Transverse colon (tissue), 4 donors: ENCODE measurements around the gene FLNA. TPM values are rescaled to one million over a fixed set of nuclear protein-coding genes. Genes with fewer than 3 reads are reported as not detected.
"Not testable (repeated sequence)": the region's sequence is repeated elsewhere in the genome, so short reads cannot be mapped to it uniquely, and the experiment has no call there.

Source experiments
- DNase-seq: peaks from one replicate; pipeline ENCODE4 v3.0.0-alpha.2; 2019
- H3K27ac ChIP-seq, 4 donors: fragments of 200-600 bp; sonication (generic); 2 replicates each; pipeline ENCODE4 v1.5.1; 2016 to 2018; ENCODE audit warnings: inconsistent platforms in 4 of 4
- H3K27me3 ChIP-seq: fragments of 200-600 bp; sonication (generic); 2 replicates; pipeline ENCODE4 v1.5.1; 2017; ENCODE audit warnings: inconsistent platforms
- H3K36me3 ChIP-seq, 4 donors: fragments of 200-600 bp; sonication (generic); 2 replicates each; pipeline ENCODE4 v1.5.1; 2017 to 2019; ENCODE audit warnings: inconsistent platforms in 4 of 4
- H3K4me1 ChIP-seq, 4 donors: fragments of 200-600 bp; sonication (generic); 2 replicates each; pipeline ENCODE4 v1.5.1; 2017 to 2020; ENCODE audit warnings: inconsistent platforms in 4 of 4
- H3K4me3 ChIP-seq, 4 donors: fragments of 200-600 bp; sonication (generic); 1 replicate in 1 of 4; 2 replicates in 3 of 4; pipeline versions ENCODE4 v1.5.1 to v1.6.1; 2017 to 2019; ENCODE audit warnings: inconsistent platforms in 4 of 4
- H3K9me3 ChIP-seq, 2 donors: fragments of 200-600 bp; sonication (generic); 2 replicates each; pipeline ENCODE4 v1.5.1; 2017 to 2019; ENCODE audit warnings: inconsistent platforms in 2 of 2
- EP300 ChIP-seq: sonication (generic); formaldehyde crosslinking; IDR thresholded peaks from one replicate; pipeline ENCODE4 v1.6.1; 2017; ENCODE audit warnings: antibody characterized with exemption, low read depth
- POLR2A ChIP-seq: fragments of 450-650 bp; IDR thresholded peaks from one replicate; pipeline ENCODE4 v1.6.1; 2016; ENCODE audit warnings: antibody characterized with exemption, mild to moderate bottlenecking, moderate library complexity
- POLR2AphosphoS5 ChIP-seq, 3 donors: sonication (generic); formaldehyde crosslinking; IDR thresholded peaks; one replicate each; pipeline ENCODE4 v1.6.1; 2016; ENCODE audit warnings: antibody characterized with exemption in 3 of 3
- WGBS, 2 donors: methylation state at CpG; one replicate each; pipeline ENCODE4 v1.1.5; 2018; ENCODE audit warnings: low coverage in 1 of 2; 5-methylcytosine and 5-hydroxymethylcytosine counted together
- in situ Hi-C, 4 donors: fragments of 200-750 bp; cut with MboI; loops; one replicate each; pipeline versions ENCODE4 v1.15.0 to v1.15.1; 2017; ENCODE audit warnings: low sequenced_read_pairs in 3 of 4, low pct_ligation_motif_present in 1 of 4, low pct_unique_long_range_greater_than_20kb in 1 of 4
- intact Hi-C: fragments of 100-400 bp; cut with DNase I; formaldehyde crosslinking; loops from one replicate; pipeline ENCODE4 v1.15.1; 2023; ENCODE audit warnings: low total_unique reads
- total RNA-seq, 4 donors: library from RNA; depleted of rRNA; stranded (reverse); fragments of >200 nt; gene quantifications; one replicate each; pipeline ENCODE4 v1.1.0, GENCODE V29; 2016
- TF ChIP-seq, protein P1 (sequence below), 5 experiments: fragments of 200-600 bp in 3 of 5; fragments of 450-650 bp in 2 of 5; sonication (generic) in 3 of 5; IDR thresholded peaks; 1 replicate in 2 of 5; 2 replicates in 3 of 5; pipeline ENCODE4 v1.5.1; 2016 to 2017; ENCODE audit warnings: antibody characterized with exemption in 5 of 5, inconsistent platforms in 3 of 5, mild to moderate bottlenecking in 2 of 5, moderate library complexity in 1 of 5

Gene FLNA
- total RNA-seq, 4 donors from 2014 or later, result 632 to 3,163 (median 1,262) TPM

- H3K27me3 ChIP-seq, DNase-seq, H3K4me3 ChIP-seq, in situ Hi-C loops, H3K36me3 ChIP-seq, intact Hi-C loops, H3K27ac ChIP-seq, H3K9me3 ChIP-seq, H3K4me1 ChIP-seq: not testable (repeated sequence)
- no CpG with 5 or more reads among the region's 16 CpGs for WGBS, 2 donors
These were observed 14.2 kb upstream of the FLNA start for GRCh38 chrX:154388649-154389048.

DNA sequence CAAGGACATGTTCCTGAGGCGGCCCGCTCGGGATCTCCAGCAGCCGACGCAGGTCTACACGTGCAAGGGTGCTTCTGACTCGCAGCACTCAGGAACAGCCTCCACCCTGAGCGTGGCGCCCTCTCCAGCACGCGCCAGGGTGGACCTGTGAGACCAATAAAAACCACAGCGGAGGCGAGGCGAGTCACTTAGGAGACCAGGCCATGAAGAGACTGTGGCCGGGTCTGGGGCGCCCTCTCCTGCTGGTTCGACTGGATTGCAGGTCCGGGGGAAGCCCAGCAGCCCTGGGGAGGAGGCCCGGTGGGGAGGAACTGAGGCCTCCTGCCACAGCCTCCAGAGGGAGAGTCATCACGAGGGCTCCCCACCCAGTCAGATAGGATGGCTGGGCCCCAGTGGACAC lies 13.7 kb upstream of the FLNA start:
- DNase-seq, H3K4me3 ChIP-seq, H3K36me3 ChIP-seq, in situ Hi-C loops, intact Hi-C loops, H3K9me3 ChIP-seq, H3K27ac ChIP-seq, H3K27me3 ChIP-seq, H3K4me1 ChIP-seq: not testable (repeated sequence)
- WGBS, 2 donors, result no CpG with 5 or more reads among the region's 20 CpGs

GRCh38 chrX:154384284-154384892 lies 10.0 kb upstream of the FLNA start:
- H3K27me3 ChIP-seq, result no peaks in the 10 kb centered on the region
- in situ Hi-C loops, result no loop called here

GRCh38 chrX:154383359-154384283 lies 9.2 kb upstream of the FLNA start:
- no peaks in the 10 kb centered on the region for H3K27me3 ChIP-seq
- no peaks in the 10 kb centered on the region for H3K36me3 ChIP-seq
- intact Hi-C loops, result no loop called here
- in situ Hi-C loops, result no loop called here
- H3K4me3 ChIP-seq, result no peak overlapping the region
- TF ChIP-seq POLR2A, result no peak
- no peak for TF ChIP-seq EP300
- TF ChIP-seq, protein P1, sequence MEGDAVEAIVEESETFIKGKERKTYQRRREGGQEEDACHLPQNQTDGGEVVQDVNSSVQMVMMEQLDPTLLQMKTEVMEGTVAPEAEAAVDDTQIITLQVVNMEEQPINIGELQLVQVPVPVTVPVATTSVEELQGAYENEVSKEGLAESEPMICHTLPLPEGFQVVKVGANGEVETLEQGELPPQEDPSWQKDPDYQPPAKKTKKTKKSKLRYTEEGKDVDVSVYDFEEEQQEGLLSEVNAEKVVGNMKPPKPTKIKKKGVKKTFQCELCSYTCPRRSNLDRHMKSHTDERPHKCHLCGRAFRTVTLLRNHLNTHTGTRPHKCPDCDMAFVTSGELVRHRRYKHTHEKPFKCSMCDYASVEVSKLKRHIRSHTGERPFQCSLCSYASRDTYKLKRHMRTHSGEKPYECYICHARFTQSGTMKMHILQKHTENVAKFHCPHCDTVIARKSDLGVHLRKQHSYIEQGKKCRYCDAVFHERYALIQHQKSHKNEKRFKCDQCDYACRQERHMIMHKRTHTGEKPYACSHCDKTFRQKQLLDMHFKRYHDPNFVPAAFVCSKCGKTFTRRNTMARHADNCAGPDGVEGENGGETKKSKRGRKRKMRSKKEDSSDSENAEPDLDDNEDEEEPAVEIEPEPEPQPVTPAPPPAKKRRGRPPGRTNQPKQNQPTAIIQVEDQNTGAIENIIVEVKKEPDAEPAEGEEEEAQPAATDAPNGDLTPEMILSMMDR (IDR thresholded peaks at IDR 0.05), result no peak
- TF ChIP-seq POLR2AphosphoS5 (IDR thresholded peaks at IDR 0.05), result no peak
- H3K27ac ChIP-seq, result peak overlapping the region in 2 of 4 donors; percentile 17 to 40
- no peaks in the 10 kb centered on the region for H3K9me3 ChIP-seq
- DNase-seq, result no peak
- H3K4me1 ChIP-seq, result peaks cover 0 to 12% (median 5%) of the 10 kb centered on the region in 4 donors
- 78% methylated on average over 13 of the region's 14 CpGs; no CpG with 5 or more reads in 1 of the 2 donors for WGBS, 2 donors

More at GRCh38 chrX:154384284-154384892, 10.0 kb upstream of the FLNA start:
- WGBS, 2 donors, result 71% methylated on average over 8 of the region's 8 CpGs; no CpG with 5 or more reads in 1 of the 2 donors
- DNase-seq, result no peak
- Histone ChIP-seq H3K36me3 (no peaks in the 10 kb centered on the region), H3K4me1 (peaks cover 0 to 12% (median 5%) of the 10 kb centered on the region in 4 donors), H3K9me3 (no peaks in the 10 kb centered on the region), H3K27ac (peak overlapping the region in 2 of 4 donors; percentile 6 to 40), H3K4me3 (no peak overlapping the region)
- no peak for TF ChIP-seq POLR2A
- TF ChIP-seq, protein P1 (IDR thresholded peaks at IDR 0.05), result peak in 2 of 5 experiments; percentile 9 to 16
- intact Hi-C loops, result no loop called here

DNA sequence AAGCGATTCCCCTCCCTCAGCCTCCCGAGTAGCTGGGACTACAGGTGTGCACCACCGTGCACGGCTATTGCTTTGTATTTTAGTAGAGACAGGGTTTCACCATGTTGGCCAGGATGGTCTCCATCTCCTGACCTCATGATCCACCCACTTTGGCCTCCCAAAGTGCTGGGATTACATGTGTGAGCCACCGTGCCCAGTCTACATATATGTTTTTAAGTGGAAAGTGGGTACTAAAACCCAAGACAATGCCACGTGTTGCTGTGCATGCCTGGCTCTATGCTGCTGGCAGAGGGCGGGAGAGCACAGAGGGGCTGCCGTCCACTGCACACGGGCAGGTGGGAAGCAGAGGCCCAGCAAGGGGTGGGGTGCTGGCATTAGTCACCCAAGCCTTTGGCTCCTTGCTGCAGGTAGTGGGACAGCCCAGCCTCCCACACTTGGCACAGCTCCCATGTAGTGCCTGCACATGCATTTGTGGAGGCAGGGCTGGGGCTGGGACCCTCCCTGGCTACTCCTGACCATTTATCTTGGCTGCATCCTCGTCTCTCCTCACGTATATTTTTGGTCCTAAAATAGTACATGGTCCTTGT lies 8.1 kb upstream of the FLNA start:
- Histone ChIP-seq H3K27me3 (no peaks in the 10 kb centered on the region), H3K4me1 (peaks cover 0 to 17% (median 7%) of the 10 kb centered on the region in 4 donors), H3K4me3 (no peak overlapping the region), H3K36me3 (no peaks in the 10 kb centered on the region), H3K9me3 (no peaks in the 10 kb centered on the region), H3K27ac (no peak overlapping the region)
- DNase-seq, result no peak
- intact Hi-C loops (no loop called here), in situ Hi-C loops (no loop called here)
- TF ChIP-seq POLR2A, result no peak
- TF ChIP-seq, protein P1 (IDR thresholded peaks at IDR 0.05), result no peak
- no peak for TF ChIP-seq POLR2AphosphoS5 (IDR thresholded peaks at IDR 0.05)
- TF ChIP-seq EP300, result no peak
- 72 to 100% methylated on average over 1 to 11 of the region's 11 CpGs for WGBS, 2 donors
